GM23338 (cell line): Measurements from ENCODE around the gene GNA12. TPM values are rescaled to one million over a fixed set of nuclear protein-coding genes. Genes with fewer than 3 reads are reported as not detected.

Source experiments
- ATAC-seq: fragments of 200-7000 bp; cut with Tn5 transposase; 3 replicates; pipeline ENCODE4 v1.9.1; 2020
- DNase-seq: peaks from one replicate; pipeline ENCODE4 v3.0.0-alpha.2; 2015; ENCODE audit warnings: low spot score
- H2AFZ ChIP-seq: fragments of 200-600 bp; sonication (generic); 2 replicates; pipeline ENCODE4 v1.8.0; 2016; ENCODE audit warnings: antibody characterized with exemption, mild to moderate bottlenecking, moderate library complexity
- H3F3A ChIP-seq: fragments of 200-600 bp; sonication (generic); replicated peaks from 2 replicates; pipeline ENCODE4 v1.8.0; 2017; ENCODE audit warnings: antibody characterized with exemption, mixed run types, low read depth
- H3K27ac ChIP-seq: fragments of 200-600 bp; sonication (generic); 2 replicates; pipeline ENCODE4 v1.6.1; 2016; ENCODE audit warnings: low read depth
- H3K27me3 ChIP-seq: fragments of 200-600 bp; sonication (generic); 2 replicates; pipeline ENCODE4 v1.8.0; 2016; ENCODE audit warnings: mild to moderate bottlenecking, mixed run types, moderate library complexity; ENCODE audit not compliant: insufficient read depth
- H3K36me3 ChIP-seq: fragments of 200-600 bp; sonication (generic); 2 replicates; pipeline ENCODE4 v1.8.0; 2016; ENCODE audit warnings: mild to moderate bottlenecking; ENCODE audit not compliant: insufficient read depth
- H3K4me1 ChIP-seq: fragments of 200-600 bp; sonication (generic); 2 replicates; pipeline ENCODE4 v1.8.0; 2016; ENCODE audit warnings: mild to moderate bottlenecking, moderate library complexity; ENCODE audit not compliant: insufficient read depth
- H3K4me2 ChIP-seq: fragments of 200-600 bp; sonication (generic); 2 replicates; pipeline ENCODE4 v1.7.1; 2017; ENCODE audit warnings: mixed run types
- H3K4me3 ChIP-seq: fragments of 200-600 bp; sonication (generic); 2 replicates; pipeline ENCODE4 v1.6.1; 2016; ENCODE audit warnings: mixed run types
- H3K79me2 ChIP-seq: fragments of 200-600 bp; sonication (generic); replicated peaks from 2 replicates; pipeline ENCODE4 v1.8.0; 2017; ENCODE audit warnings: mild to moderate bottlenecking; ENCODE audit not compliant: insufficient read depth
- H3K9me2 ChIP-seq: fragments of 200-600 bp; sonication (generic); 2 replicates; pipeline ENCODE4 v1.8.0; 2017; ENCODE audit not compliant: insufficient read depth
- H4K20me1 ChIP-seq: fragments of 200-600 bp; sonication (generic); replicated peaks from 2 replicates; pipeline ENCODE4 v1.8.0; 2017; ENCODE audit warnings: mild to moderate bottlenecking; ENCODE audit not compliant: insufficient read depth
- H3K27ac Mint-ChIP-seq: 2 replicates; pipeline ENCODE4 v1.8.0; 2020; ENCODE audit warnings: inconsistent platforms, mild to moderate bottlenecking, moderate library complexity, mixed read lengths
- H3K27me3 Mint-ChIP-seq: 3 replicates; pipeline ENCODE4 v1.8.0; 2022; ENCODE audit warnings: low read depth, mild to moderate bottlenecking, moderate library complexity, mixed read lengths, inconsistent platforms; ENCODE audit not compliant: insufficient read depth, poor library complexity
- H3K36me3 Mint-ChIP-seq: 3 replicates; pipeline ENCODE4 v1.8.0; 2021; ENCODE audit warnings: low read depth, mild to moderate bottlenecking, inconsistent platforms, moderate library complexity, mixed read lengths
- H3K4me1 Mint-ChIP-seq: 3 replicates; pipeline ENCODE4 v1.8.0; 2020; ENCODE audit warnings: mild to moderate bottlenecking, inconsistent platforms, mixed read lengths
- H3K4me3 Mint-ChIP-seq: 3 replicates; pipeline ENCODE4 v1.8.0; 2021; ENCODE audit warnings: moderate library complexity, mild to moderate bottlenecking, inconsistent platforms, mixed read lengths
- H3K9me3 Mint-ChIP-seq: 3 replicates; pipeline ENCODE4 v1.8.0; 2020; ENCODE audit warnings: moderate library complexity, mild to moderate bottlenecking, inconsistent platforms, mixed read lengths
- ETS1 ChIP-seq: IDR thresholded peaks from 2 replicates; pipeline ENCODE4 v1.6.1; 2016; ENCODE audit warnings: antibody characterized with exemption
- EZH2 ChIP-seq: fragments of 200-600 bp; sonication (generic); IDR thresholded peaks from one replicate; pipeline ENCODE4 v1.8.0; 2017; ENCODE audit warnings: antibody characterized with exemption, mild to moderate bottlenecking, low read depth; ENCODE audit not compliant: unreplicated experiment
- JUNB ChIP-seq: IDR thresholded peaks from one replicate; pipeline ENCODE4 v1.6.1; 2016; ENCODE audit warnings: antibody characterized with exemption; ENCODE audit not compliant: unreplicated experiment
- NANOG ChIP-seq: IDR thresholded peaks from 2 replicates; pipeline ENCODE4 v1.6.1; 2016; ENCODE audit warnings: antibody characterized with exemption, borderline replicate concordance
- POLR2AphosphoS5 ChIP-seq: IDR thresholded peaks from 2 replicates; pipeline ENCODE4 v1.6.1; 2016; ENCODE audit warnings: antibody characterized with exemption, low read depth
- REST ChIP-seq: IDR thresholded peaks from one replicate; pipeline ENCODE4 v1.6.1; 2018; ENCODE audit warnings: antibody characterized with exemption; ENCODE audit not compliant: unreplicated experiment
- ZNF462 ChIP-seq: fragments of 250-450 bp; sonication (Bioruptor Pico); IDR thresholded peaks from 2 replicates; pipeline ENCODE4 v1.5.0; 2020; ENCODE audit warnings: mild to moderate bottlenecking, moderate library complexity
- polyA plus RNA-seq: library from polyadenylated mRNA; unstranded; fragments of >200 nt; fragmentation: Nextera tagmentation; extraction: Ambion mirVana; gene quantifications from 2 replicates; pipeline ENCODE4 v1.2.1, GENCODE V29; 2016
- total RNA-seq: library from RNA; depleted of rRNA; stranded (reverse); fragments of >200 nt; shearing (Covaris generic); gene quantifications from 2 replicates; pipeline ENCODE4 v1.2.3, GENCODE V29; 2014

The GNA12 gene
- total and polyA plus RNA-seq, 2 experiments from 2014 or later: 24.0 to 87.7 TPM

- H3K4me1 Mint-ChIP-seq: peaks cover 80% of the 10 kb centered on the region
- Histone ChIP-seq H2AFZ (no peak overlapping the region), H3K27ac (peak overlapping the region; percentile 97), H3K4me2 (peak overlapping the region; percentile 69), H3K27me3 (no peaks in the 10 kb centered on the region), H3K4me3 (no peak overlapping the region), H4K20me1 (peaks cover 2% of the 10 kb centered on the region; the same call in 1 of the 2 replicates), H3K36me3 (no peaks in the 10 kb centered on the region), H3K4me1 (peaks cover 78% of the 10 kb centered on the region), H3K9me2 (no peaks in the 10 kb centered on the region), H3K79me2 (peaks cover 100% of the 10 kb centered on the region), H3F3A (peaks cover 5% of the 10 kb centered on the region; the same call in 1 of the 2 replicates)
- peaks cover 29% of the 10 kb centered on the region for H3K36me3 Mint-ChIP-seq
- no peak for TF ChIP-seq REST
- TF ChIP-seq ETS1: no peak
- TF ChIP-seq EZH2: no peak
- TF ChIP-seq POLR2AphosphoS5: no peak
- TF ChIP-seq NANOG: no peak
- H3K9me3 Mint-ChIP-seq: no peaks in the 10 kb centered on the region
- peak overlapping the region; percentile 86 for H3K27ac Mint-ChIP-seq
- ATAC-seq: peak; percentile 7
- DNase-seq: no peak
- no peak overlapping the region; the same call in 1 of the 3 replicates for H3K4me3 Mint-ChIP-seq
- peaks cover 24% of the 10 kb centered on the region for H3K27me3 Mint-ChIP-seq
These were observed 29.7 kb downstream of the GNA12 start for GRCh38 chr7:2814186-2814945.

GRCh38 chr7:2813350-2814185, 30.5 kb downstream of the GNA12 start:
- Histone ChIP-seq H3K79me2 (peaks cover 100% of the 10 kb centered on the region), H3K4me2 (peak overlapping the region; percentile 63), H3K27me3 (no peaks in the 10 kb centered on the region), H3K4me3 (no peak overlapping the region), H4K20me1 (peaks cover 3% of the 10 kb centered on the region; the same call in 1 of the 2 replicates), H3K4me1 (peaks cover 76% of the 10 kb centered on the region), H3K27ac (peak overlapping the region; percentile 46), H2AFZ (no peak overlapping the region), H3K9me2 (no peaks in the 10 kb centered on the region), H3F3A (peaks cover 5% of the 10 kb centered on the region; the same call in 1 of the 2 replicates), H3K36me3 (no peaks in the 10 kb centered on the region)
- Mint-ChIP-seq H3K27me3 (peaks cover 22% of the 10 kb centered on the region), H3K4me3 (peak overlapping the region; percentile 6; the same call in 1 of the 3 replicates), H3K27ac (peak overlapping the region; percentile 66), H3K36me3 (peaks cover 29% of the 10 kb centered on the region), H3K4me1 (peaks cover 80% of the 10 kb centered on the region), H3K9me3 (no peaks in the 10 kb centered on the region)
- ATAC-seq: no peak
- DNase-seq: peak; percentile 1
- TF ChIP-seq ZNF462 (CRISPR knock-in tag) (no peak), JUNB (no peak)
